ENCODE data around the gene TMEM45B. TPM values are rescaled to one million over a fixed set of nuclear protein-coding genes. Genes with fewer than 3 reads are reported as not detected.
"Not testable (repeated sequence)": the region's sequence is repeated elsewhere in the genome, so short reads cannot be mapped to it uniquely, and the experiment has no call there.

Gene TMEM45B
- polyA plus RNA-seq, 2 of the 4 experiments (the other 2 are of a cell fraction) = 0.44 TPM; not detected in 1

GRCh38 chr11:129864811-129865210 is 49.2 kb downstream of the TMEM45B start:
- H3K27ac ChIP-seq = no peak overlapping the region
- ChIA-PET CTCF (no interaction called here), POLR2A (interaction anchor here (1.4 kb wide), 1 partner anchor 17 kb away, joined by 3 read pairs; no protein-coding TSS in a partner anchor)
- TF ChIP-seq NFE2L2 (conservative IDR thresholded peaks at IDR 0.05; ENCODE audit: low read length) = no peak
- no peak for TF ChIP-seq HDAC2 (IDR thresholded peaks at IDR 0.05)
- TF ChIP-seq HOXB13 (CRISPR knock-in tag; IDR thresholded peaks at IDR 0.05; ENCODE audit: low read depth) = no peak
- no peak for TF ChIP-seq JUNB (IDR thresholded peaks at IDR 0.05)
- no peak for TF ChIP-seq RFX5 (IDR thresholded peaks at IDR 0.05)
- TF ChIP-seq ZFP36 (IDR thresholded peaks at IDR 0.05; ENCODE audit: borderline replicate concordance, partially characterized antibody) = no peak
- no peak for TF ChIP-seq PHF8 (IDR thresholded peaks at IDR 0.05; ENCODE audit: borderline replicate concordance, low read depth)
- TF ChIP-seq TFCP2L1 (CRISPR knock-in tag; IDR thresholded peaks at IDR 0.05) = no peak
- TF ChIP-seq PBX3 (IDR thresholded peaks at IDR 0.05) = no peak
- no peak for TF ChIP-seq SREBF2 (IDR thresholded peaks at IDR 0.05)
- TF ChIP-seq MAFK (IDR thresholded peaks at IDR 0.05; ENCODE audit: partially characterized antibody) = no peak
- TF ChIP-seq ATOH8 (CRISPR knock-in tag; IDR thresholded peaks at IDR 0.05; ENCODE audit: low read depth) = no peak
- no peak for TF ChIP-seq ZC3H11A (IDR thresholded peaks at IDR 0.05)
- TF ChIP-seq EHF (CRISPR knock-in tag; IDR thresholded peaks at IDR 0.05) = no peak
- no peak for TF ChIP-seq KDM5A (IDR thresholded peaks at IDR 0.05)
- no peak for TF ChIP-seq HES2 (IDR thresholded peaks at IDR 0.05)
- no peak for TF ChIP-seq ZSCAN20 (CRISPR knock-in tag; IDR thresholded peaks at IDR 0.05)
- DNase-seq (ENCODE audit: low read depth in 1 of 2, low spot score in 1 of 2) (no peak), FAIRE-seq (no peak), ATAC-seq (no peak)
- H3K4me2 ChIP-seq = no peak overlapping the region
- 100% methylated on average over 5 of the region's 5 CpGs for WGBS (ENCODE audit: missing lambda C conversion rate)
- H3K9me3 ChIP-seq = no peaks in the 10 kb centered on the region
- H3K4me1 ChIP-seq = peaks cover 15% of the 10 kb centered on the region
- H3K4me3 ChIP-seq = no peak overlapping the region

- DNase-seq (ENCODE audit: low read depth in 1 of 2, low spot score in 1 of 2) (no peak), FAIRE-seq (no peak), ATAC-seq (no peak)
- H3K27ac ChIP-seq = no peak overlapping the region
- WGBS (ENCODE audit: missing lambda C conversion rate) = 83% methylated on average over 4 of the region's 4 CpGs
- ChIA-PET POLR2A (interaction anchor here (1.4 kb wide), 1 partner anchor 16 kb away, joined by 3 read pairs; no protein-coding TSS in a partner anchor), CTCF (no interaction called here)
- no peak overlapping the region for H3K4me2 ChIP-seq
- H3K9me3 ChIP-seq = no peaks in the 10 kb centered on the region
- H3K4me1 ChIP-seq = peaks cover 15% of the 10 kb centered on the region
- no peak overlapping the region for H3K4me3 ChIP-seq
- no peak for TF ChIP-seq SREBF2 (IDR thresholded peaks at IDR 0.05)
- no peak for TF ChIP-seq RCOR1 (IDR thresholded peaks at IDR 0.05; ENCODE audit: low read depth, low read length)
Observed at GRCh38 chr11:129865701-129866100, 50.1 kb downstream of the TMEM45B start.

GRCh38 chr11:129866311-129866710 is 50.7 kb downstream of the TMEM45B start:
- ChIA-PET POLR2A (no interaction called here), CTCF (interaction anchor here (0.7 kb wide), 1 partner anchor 99 kb away, joined by 4 read pairs; no protein-coding TSS in a partner anchor)
- H3K4me2 ChIP-seq = no peak overlapping the region
- TF ChIP-seq CTCF (IDR thresholded peaks at IDR 0.05) (no peak), ESRRA (IDR thresholded peaks at IDR 0.05; ENCODE audit: borderline replicate concordance, low read length) (no peak), SMC3 (IDR thresholded peaks at IDR 0.05) (no peak), EHF (CRISPR knock-in tag; IDR thresholded peaks at IDR 0.05) (no peak), TP53 (CRISPR knock-in tag; IDR thresholded peaks at IDR 0.05) (no peak), RARB (CRISPR knock-in tag; IDR thresholded peaks at IDR 0.05) (no peak), PHF8 (IDR thresholded peaks at IDR 0.05; ENCODE audit: borderline replicate concordance, low read depth) (no peak), ATOH8 (CRISPR knock-in tag; IDR thresholded peaks at IDR 0.05; ENCODE audit: low read depth) (no peak), CHD2 (IDR thresholded peaks at IDR 0.05; ENCODE audit: low read length, partially characterized antibody) (no peak), MAX (IDR thresholded peaks at IDR 0.05) (no peak), ZFP36 (IDR thresholded peaks at IDR 0.05; ENCODE audit: borderline replicate concordance, partially characterized antibody) (no peak), E2F6 (IDR thresholded peaks at IDR 0.05; ENCODE audit: borderline replicate concordance, low read depth) (no peak), RNF2 (IDR thresholded peaks at IDR 0.05; ENCODE audit: borderline replicate concordance, low read depth) (no peak)
- WGBS (ENCODE audit: missing lambda C conversion rate) = 92% methylated on average over 3 of the region's 3 CpGs
- DNase-seq (ENCODE audit: low read depth in 1 of 2, low spot score in 1 of 2) (no peak), ATAC-seq (no peak), FAIRE-seq (no peak)
- no peak overlapping the region for H3K4me3 ChIP-seq
- no peaks in the 10 kb centered on the region for H3K9me3 ChIP-seq
- no peak overlapping the region for H3K27ac ChIP-seq
- peaks cover 12% of the 10 kb centered on the region for H3K4me1 ChIP-seq

- POLR2A ChIA-PET; H3K4me2 ChIP-seq; H3K4me1 ChIP-seq; H3K27ac ChIP-seq; ATAC-seq; H3K4me3 ChIP-seq; DNase-seq (ENCODE audit: low read depth in 1 of 2, low spot score in 1 of 2); FAIRE-seq; H3K9me3 ChIP-seq: not testable (repeated sequence)
- CTCF ChIA-PET = interaction anchor here (0.9 kb wide), 1 partner anchor 83 kb away, joined by 3 read pairs; no protein-coding TSS in a partner anchor
- WGBS (ENCODE audit: missing lambda C conversion rate) = 90% methylated on average over 16 of the region's 16 CpGs
Observed at GRCh38 chr11:129868626-129869025, 53.0 kb downstream of the TMEM45B start.
